C4-2B (cell line): ENCODE data around the gene CPB2.

ENCODE experiments used
- ZFX ChIP-seq: fragments of 450-650 bp; IDR thresholded peaks from 2 replicates; pipeline ENCODE4 v1.6.1; 2017
- TF ChIP-seq, protein P1 (sequence below): fragments of 450-650 bp; conservative IDR thresholded peaks from 2 replicates; pipeline ENCODE4 v1.5.1; 2017; ENCODE audit warnings: mild to moderate bottlenecking

DNA sequence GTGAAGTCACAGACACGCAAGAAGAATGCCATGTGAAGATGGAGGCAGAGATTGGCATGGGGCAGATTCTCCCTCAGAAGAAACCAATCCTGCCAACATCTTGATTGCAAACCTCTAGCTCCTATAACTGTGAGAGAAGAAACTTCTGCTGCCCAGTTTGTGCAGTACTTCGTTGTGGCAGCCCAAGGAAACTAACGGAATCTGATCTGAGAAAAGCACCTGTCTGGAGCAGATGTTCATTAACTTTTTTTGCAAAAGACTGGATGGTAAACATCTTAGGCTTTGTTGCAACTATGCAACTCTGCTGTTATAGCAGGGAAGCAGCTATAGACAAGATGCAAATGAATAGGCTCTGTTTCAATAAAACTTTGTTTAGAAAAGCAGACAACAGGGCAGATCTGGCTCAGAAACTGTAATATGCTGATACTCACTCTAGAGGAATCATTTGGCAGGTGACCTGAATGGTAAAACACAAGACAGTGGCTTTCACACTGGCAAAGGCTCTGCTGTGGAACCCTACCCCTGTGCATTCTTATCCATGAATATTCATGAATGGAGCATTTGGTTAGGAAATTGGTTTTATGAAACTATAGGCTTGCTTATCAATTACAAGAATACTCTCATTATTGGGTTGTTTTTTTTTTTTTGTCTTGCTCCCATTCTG lies 25.3 kb upstream of the CPB2 start:
- TF ChIP-seq, protein P1, sequence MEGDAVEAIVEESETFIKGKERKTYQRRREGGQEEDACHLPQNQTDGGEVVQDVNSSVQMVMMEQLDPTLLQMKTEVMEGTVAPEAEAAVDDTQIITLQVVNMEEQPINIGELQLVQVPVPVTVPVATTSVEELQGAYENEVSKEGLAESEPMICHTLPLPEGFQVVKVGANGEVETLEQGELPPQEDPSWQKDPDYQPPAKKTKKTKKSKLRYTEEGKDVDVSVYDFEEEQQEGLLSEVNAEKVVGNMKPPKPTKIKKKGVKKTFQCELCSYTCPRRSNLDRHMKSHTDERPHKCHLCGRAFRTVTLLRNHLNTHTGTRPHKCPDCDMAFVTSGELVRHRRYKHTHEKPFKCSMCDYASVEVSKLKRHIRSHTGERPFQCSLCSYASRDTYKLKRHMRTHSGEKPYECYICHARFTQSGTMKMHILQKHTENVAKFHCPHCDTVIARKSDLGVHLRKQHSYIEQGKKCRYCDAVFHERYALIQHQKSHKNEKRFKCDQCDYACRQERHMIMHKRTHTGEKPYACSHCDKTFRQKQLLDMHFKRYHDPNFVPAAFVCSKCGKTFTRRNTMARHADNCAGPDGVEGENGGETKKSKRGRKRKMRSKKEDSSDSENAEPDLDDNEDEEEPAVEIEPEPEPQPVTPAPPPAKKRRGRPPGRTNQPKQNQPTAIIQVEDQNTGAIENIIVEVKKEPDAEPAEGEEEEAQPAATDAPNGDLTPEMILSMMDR = no peak
- no peak for TF ChIP-seq ZFX
